ENCODE measurements around the gene ACSM2A.
A peak's percentile ranks its signal among the peaks of the same experiment; 100 is the strongest.
"Not testable (repeated sequence)": the region's sequence is repeated elsewhere in the genome, so short reads cannot be mapped to it uniquely, and the experiment has no call there.

ACSM2A gene

GRCh38 chr16:20460313-20460712 lies 9.0 kb downstream of the ACSM2A start:
- not testable (repeated sequence) for DNase-seq

- not testable (repeated sequence) for DNase-seq
These were observed 17.6 kb downstream of the ACSM2A start for GRCh38 chr16:20468954-20469353.

- not testable (repeated sequence) for DNase-seq
These were observed 18.6 kb downstream of the ACSM2A start for GRCh38 chr16:20469930-20470329.

- DNase-seq = not testable (repeated sequence)
These were observed 19.4 kb downstream of the ACSM2A start for GRCh38 chr16:20470732-20471131.

- DNase-seq = not testable (repeated sequence)
These were observed 25.9 kb downstream of the ACSM2A start for GRCh38 chr16:20477188-20477744.

GRCh38 chr16:20483989-20484388 lies 32.7 kb downstream of the ACSM2A start:
- DNase-seq = not testable (repeated sequence)

- DNase-seq = no peak
These were observed 33.4 kb downstream of the ACSM2A start for GRCh38 chr16:20484726-20485125.

- no peak for DNase-seq
These were observed 34.1 kb downstream of the ACSM2A start for GRCh38 chr16:20485408-20485807.

- not testable (repeated sequence) for DNase-seq
These were observed 39.7 kb downstream of the ACSM2A start for GRCh38 chr16:20490994-20491393.

GRCh38 chr16:20491448-20491847 lies 40.1 kb downstream of the ACSM2A start:
- DNase-seq = not testable (repeated sequence)

GRCh38 chr16:20504418-20504817 lies 53.1 kb downstream of the ACSM2A start:
- DNase-seq = no peak

GRCh38 chr16:20507280-20507679 lies 56.0 kb downstream of the ACSM2A start:
- no peak for DNase-seq

GRCh38 chr16:20510323-20510722 lies 59.0 kb downstream of the ACSM2A start:
- DNase-seq = peak; percentile 31

GRCh38 chr16:20515688-20516090 lies 64.4 kb downstream of the ACSM2A start:
- peak; percentile 16 for DNase-seq

- no peak for DNase-seq
These were observed 65.8 kb downstream of the ACSM2A start for GRCh38 chr16:20517149-20517548.

- no peak for DNase-seq
These were observed 67.9 kb downstream of the ACSM2A start for GRCh38 chr16:20519231-20519630.

- DNase-seq = no peak
These were observed 68.8 kb downstream of the ACSM2A start for GRCh38 chr16:20520103-20520502.

- DNase-seq = not testable (repeated sequence)
These were observed 80.5 kb downstream of the ACSM2A start for GRCh38 chr16:20531795-20532194.

- DNase-seq = not testable (repeated sequence)
These were observed 81.0 kb downstream of the ACSM2A start for GRCh38 chr16:20532284-20532792.

GRCh38 chr16:20536669-20537068 lies 85.3 kb downstream of the ACSM2A start:
- DNase-seq = not testable (repeated sequence)

All from kidney glomerular epithelial cell (primary cell).